ENCODE data around the gene CALHM6.

DNA sequence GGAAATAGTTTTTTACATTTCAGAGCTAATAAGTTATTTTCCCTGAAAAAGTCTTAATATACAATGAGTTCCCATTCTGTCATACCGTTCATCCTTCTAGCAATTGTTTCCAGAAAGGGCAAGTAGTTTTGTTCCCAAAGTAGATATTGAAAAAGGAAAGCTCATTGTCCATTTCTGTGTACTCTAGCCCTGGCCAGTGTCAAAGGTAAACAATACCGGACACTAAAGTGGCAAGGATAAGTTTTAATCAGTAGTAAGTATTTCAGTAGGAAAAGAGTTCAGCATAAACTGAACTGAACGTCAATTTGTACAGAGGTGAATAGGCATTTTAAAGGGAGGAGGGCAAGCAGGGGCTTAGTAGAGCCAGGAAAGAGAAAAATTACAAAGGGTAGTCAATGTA, 43.5 kb upstream of the CALHM6 start:
- TF ChIP-seq, protein P1, sequence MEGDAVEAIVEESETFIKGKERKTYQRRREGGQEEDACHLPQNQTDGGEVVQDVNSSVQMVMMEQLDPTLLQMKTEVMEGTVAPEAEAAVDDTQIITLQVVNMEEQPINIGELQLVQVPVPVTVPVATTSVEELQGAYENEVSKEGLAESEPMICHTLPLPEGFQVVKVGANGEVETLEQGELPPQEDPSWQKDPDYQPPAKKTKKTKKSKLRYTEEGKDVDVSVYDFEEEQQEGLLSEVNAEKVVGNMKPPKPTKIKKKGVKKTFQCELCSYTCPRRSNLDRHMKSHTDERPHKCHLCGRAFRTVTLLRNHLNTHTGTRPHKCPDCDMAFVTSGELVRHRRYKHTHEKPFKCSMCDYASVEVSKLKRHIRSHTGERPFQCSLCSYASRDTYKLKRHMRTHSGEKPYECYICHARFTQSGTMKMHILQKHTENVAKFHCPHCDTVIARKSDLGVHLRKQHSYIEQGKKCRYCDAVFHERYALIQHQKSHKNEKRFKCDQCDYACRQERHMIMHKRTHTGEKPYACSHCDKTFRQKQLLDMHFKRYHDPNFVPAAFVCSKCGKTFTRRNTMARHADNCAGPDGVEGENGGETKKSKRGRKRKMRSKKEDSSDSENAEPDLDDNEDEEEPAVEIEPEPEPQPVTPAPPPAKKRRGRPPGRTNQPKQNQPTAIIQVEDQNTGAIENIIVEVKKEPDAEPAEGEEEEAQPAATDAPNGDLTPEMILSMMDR (IDR thresholded peaks at IDR 0.05; ENCODE audit: low read length): no peak
- TF ChIP-seq EZH2 (IDR thresholded peaks at IDR 0.05; ENCODE audit: borderline replicate concordance, low read length): no peak

Measured in OCI-LY1 (cell line).